Astrocyte (in vitro differentiated cells and primary cell): ENCODE data around the gene PRDM2. TPM values are rescaled to one million over a fixed set of nuclear protein-coding genes. Genes with fewer than 3 reads are reported as not detected.

Experiments used
- DNase-seq: peaks from one replicate; pipeline ENCODE4 v3.0.0-alpha.2; 2010; ENCODE audit warnings: low read depth
- FAIRE-seq: peaks from 2 replicates; lab custom pipeline; 2011; peaks lifted over from hg19 to GRCh38; lab: Jason Lieb, UNC
- H2AFZ ChIP-seq: 2 replicates; pipeline ENCODE4 v1.6.0; 2012; ENCODE audit warnings: low read depth, low read length, inconsistent platforms
- H3K27ac ChIP-seq: 2 replicates; pipeline ENCODE4 v1.5.1; 2011; ENCODE audit warnings: low read depth, low read length, inconsistent platforms
- H3K27me3 ChIP-seq: 2 replicates; pipeline ENCODE4 v1.6.0; 2011; ENCODE audit warnings: low read length, inconsistent platforms; ENCODE audit not compliant: insufficient read depth
- H3K36me3 ChIP-seq: 2 replicates; pipeline ENCODE4 v1.5.1; 2011; ENCODE audit warnings: low read length, inconsistent platforms; ENCODE audit not compliant: insufficient read depth
- H3K4me1 ChIP-seq: 2 replicates; pipeline ENCODE4 v1.5.1; 2011; ENCODE audit warnings: low read length, inconsistent platforms; ENCODE audit not compliant: insufficient read depth
- H3K4me2 ChIP-seq: 2 replicates; pipeline ENCODE4 v1.6.0; 2012; ENCODE audit warnings: low read length, inconsistent platforms
- H3K4me3 ChIP-seq: 2 replicates; pipeline ENCODE4 v1.5.1; 2011; ENCODE audit warnings: low read depth, mild to moderate bottlenecking, low read length, inconsistent platforms; ENCODE audit not compliant: insufficient read depth
- H3K79me2 ChIP-seq: 2 replicates; pipeline ENCODE4 v1.6.0; 2012; ENCODE audit warnings: mild to moderate bottlenecking, low read length, inconsistent platforms; ENCODE audit not compliant: insufficient read depth
- H3K9ac ChIP-seq: 2 replicates; pipeline ENCODE4 v1.6.0; 2012; ENCODE audit warnings: mild to moderate bottlenecking, low read length, inconsistent platforms
- H3K9me3 ChIP-seq: 2 replicates; pipeline ENCODE4 v1.5.1; 2012; ENCODE audit warnings: low read depth, mild to moderate bottlenecking, low read length, inconsistent platforms; ENCODE audit not compliant: insufficient read depth
- H4K20me1 ChIP-seq: 2 replicates; pipeline ENCODE4 v1.6.0; 2012; ENCODE audit warnings: low read length, inconsistent platforms; ENCODE audit not compliant: insufficient read depth
- H3K27ac Mint-ChIP-seq: one replicate; pipeline ENCODE4 v1.8.0; 2021; ENCODE audit warnings: mild to moderate bottlenecking, mixed read lengths; ENCODE audit not compliant: unreplicated experiment
- H3K27me3 Mint-ChIP-seq: one replicate; pipeline ENCODE4 v1.8.0; 2021; ENCODE audit warnings: low read depth, mixed read lengths; ENCODE audit not compliant: unreplicated experiment
- H3K36me3 Mint-ChIP-seq: one replicate; pipeline ENCODE4 v1.8.0; 2021; ENCODE audit warnings: low read depth, mixed read lengths; ENCODE audit not compliant: unreplicated experiment
- H3K4me1 Mint-ChIP-seq: one replicate; pipeline ENCODE4 v1.8.0; 2021; ENCODE audit warnings: low read depth, mixed read lengths; ENCODE audit not compliant: unreplicated experiment
- H3K4me3 Mint-ChIP-seq: one replicate; pipeline ENCODE4 v1.8.0; 2021; ENCODE audit warnings: mild to moderate bottlenecking, moderate library complexity, mixed read lengths; ENCODE audit not compliant: unreplicated experiment
- H3K9me3 Mint-ChIP-seq: one replicate; pipeline ENCODE4 v1.8.0; 2021; ENCODE audit warnings: mild to moderate bottlenecking, mixed read lengths; ENCODE audit not compliant: unreplicated experiment
- EZH2 ChIP-seq: IDR thresholded peaks from 2 replicates; pipeline ENCODE4 v1.6.1; 2012; ENCODE audit warnings: mild to moderate bottlenecking, low read length, inconsistent platforms; ENCODE audit not compliant: insufficient read depth
- total RNA-seq: library from RNA; stranded (reverse); gene quantifications from 2 replicates; pipeline ENCODE4 v1.2.1, GENCODE V29; 2021
- TF ChIP-seq, protein P1 (sequence below): IDR thresholded peaks from 2 replicates; pipeline ENCODE4 v1.5.1; 2011; ENCODE audit warnings: low read depth, mild to moderate bottlenecking, inconsistent platforms, low read length, moderate library complexity; ENCODE audit not compliant: insufficient read depth

The PRDM2 gene
- total RNA-seq, 1 donor from 2014 or later, result 49.0 TPM

GRCh38 chr1:13820055-13820454 lies 120.1 kb downstream of the PRDM2 start:
- H3K36me3 ChIP-seq, result no peaks in the 10 kb centered on the region
- Mint-ChIP-seq H3K4me3 (no peak overlapping the region), H3K27me3 (no peaks in the 10 kb centered on the region), H3K27ac (no peak overlapping the region), H3K9me3 (peaks cover 5% of the 10 kb centered on the region), H3K36me3 (peaks cover 7% of the 10 kb centered on the region), H3K4me1 (peaks cover 3% of the 10 kb centered on the region)
- no peak overlapping the region for H3K4me2 ChIP-seq
- no peak overlapping the region for H3K27ac ChIP-seq
- no peak for DNase-seq
- H3K9me3 ChIP-seq, result no peaks in the 10 kb centered on the region
- H2AFZ ChIP-seq, result no peak overlapping the region
- H3K4me3 ChIP-seq, result no peak overlapping the region
- H3K4me1 ChIP-seq, result no peaks in the 10 kb centered on the region
- no peaks in the 10 kb centered on the region for H4K20me1 ChIP-seq
- no peaks in the 10 kb centered on the region for H3K27me3 ChIP-seq
- H3K9ac ChIP-seq, result no peak overlapping the region
- FAIRE-seq, result no peak
- no peaks in the 10 kb centered on the region for H3K79me2 ChIP-seq
- TF ChIP-seq, protein P1, sequence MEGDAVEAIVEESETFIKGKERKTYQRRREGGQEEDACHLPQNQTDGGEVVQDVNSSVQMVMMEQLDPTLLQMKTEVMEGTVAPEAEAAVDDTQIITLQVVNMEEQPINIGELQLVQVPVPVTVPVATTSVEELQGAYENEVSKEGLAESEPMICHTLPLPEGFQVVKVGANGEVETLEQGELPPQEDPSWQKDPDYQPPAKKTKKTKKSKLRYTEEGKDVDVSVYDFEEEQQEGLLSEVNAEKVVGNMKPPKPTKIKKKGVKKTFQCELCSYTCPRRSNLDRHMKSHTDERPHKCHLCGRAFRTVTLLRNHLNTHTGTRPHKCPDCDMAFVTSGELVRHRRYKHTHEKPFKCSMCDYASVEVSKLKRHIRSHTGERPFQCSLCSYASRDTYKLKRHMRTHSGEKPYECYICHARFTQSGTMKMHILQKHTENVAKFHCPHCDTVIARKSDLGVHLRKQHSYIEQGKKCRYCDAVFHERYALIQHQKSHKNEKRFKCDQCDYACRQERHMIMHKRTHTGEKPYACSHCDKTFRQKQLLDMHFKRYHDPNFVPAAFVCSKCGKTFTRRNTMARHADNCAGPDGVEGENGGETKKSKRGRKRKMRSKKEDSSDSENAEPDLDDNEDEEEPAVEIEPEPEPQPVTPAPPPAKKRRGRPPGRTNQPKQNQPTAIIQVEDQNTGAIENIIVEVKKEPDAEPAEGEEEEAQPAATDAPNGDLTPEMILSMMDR, result no peak
- no peak for TF ChIP-seq EZH2

DNA sequence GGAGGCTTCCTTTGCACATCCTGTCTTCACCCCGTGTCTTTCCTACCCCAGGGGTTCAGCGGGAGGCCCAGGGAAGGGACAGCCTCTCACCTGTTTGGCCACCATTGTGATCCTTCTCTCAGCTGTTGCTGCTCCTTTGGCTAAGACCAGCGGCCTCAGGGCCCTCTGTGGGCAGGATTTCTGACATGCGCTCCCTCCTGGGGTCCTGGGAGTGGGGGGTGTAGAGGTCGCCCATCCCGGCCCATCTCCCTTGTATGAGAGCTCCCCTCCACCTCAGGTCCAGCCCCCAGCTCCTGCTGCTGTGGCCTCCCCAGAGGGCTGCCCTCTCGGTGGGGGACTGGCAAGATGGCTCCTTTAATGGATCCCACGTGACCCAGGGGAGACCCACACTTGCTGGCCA lies 120.5 kb downstream of the PRDM2 start:
- H3K27me3 Mint-ChIP-seq, result no peaks in the 10 kb centered on the region
- no peak overlapping the region for H3K4me3 Mint-ChIP-seq
- H3K9ac ChIP-seq, result no peak overlapping the region
- no peak overlapping the region for H2AFZ ChIP-seq
- TF ChIP-seq EZH2, result no peak
- TF ChIP-seq, protein P1, result no peak
- H3K4me2 ChIP-seq, result no peak overlapping the region
- no peak overlapping the region for H3K27ac ChIP-seq
- H3K9me3 ChIP-seq, result no peaks in the 10 kb centered on the region
- no peaks in the 10 kb centered on the region for H3K27me3 ChIP-seq
- peaks cover 7% of the 10 kb centered on the region for H3K36me3 Mint-ChIP-seq
- H3K36me3 ChIP-seq, result no peaks in the 10 kb centered on the region
- no peak overlapping the region for H3K4me3 ChIP-seq
- H3K4me1 Mint-ChIP-seq, result peaks cover 3% of the 10 kb centered on the region
- no peaks in the 10 kb centered on the region for H3K4me1 ChIP-seq
- H3K27ac Mint-ChIP-seq, result no peak overlapping the region
- H4K20me1 ChIP-seq, result no peaks in the 10 kb centered on the region
- peaks cover 5% of the 10 kb centered on the region for H3K9me3 Mint-ChIP-seq
- DNase-seq (no peak), FAIRE-seq (no peak)
- no peaks in the 10 kb centered on the region for H3K79me2 ChIP-seq

GRCh38 chr1:13823126-13823880 lies 123.3 kb downstream of the PRDM2 start:
- peaks cover 8% of the 10 kb centered on the region for H3K27me3 Mint-ChIP-seq
- no peak overlapping the region for H3K27ac ChIP-seq
- no peak overlapping the region for H3K9ac ChIP-seq
- no peaks in the 10 kb centered on the region for H3K79me2 ChIP-seq
- H3K4me3 Mint-ChIP-seq, result no peak overlapping the region
- H3K36me3 ChIP-seq, result no peaks in the 10 kb centered on the region
- no peaks in the 10 kb centered on the region for H3K9me3 ChIP-seq
- H4K20me1 ChIP-seq, result no peaks in the 10 kb centered on the region
- TF ChIP-seq EZH2, result no peak
- TF ChIP-seq, protein P1, result no peak
- H3K36me3 Mint-ChIP-seq, result peaks cover 7% of the 10 kb centered on the region
- no peaks in the 10 kb centered on the region for H3K27me3 ChIP-seq
- H2AFZ ChIP-seq, result no peak overlapping the region
- H3K4me1 ChIP-seq, result no peaks in the 10 kb centered on the region
- H3K9me3 Mint-ChIP-seq, result peaks cover 5% of the 10 kb centered on the region
- DNase-seq (no peak), FAIRE-seq (no peak)
- peaks cover 3% of the 10 kb centered on the region for H3K4me1 Mint-ChIP-seq
- H3K4me2 ChIP-seq, result no peak overlapping the region
- H3K27ac Mint-ChIP-seq, result no peak overlapping the region
- H3K4me3 ChIP-seq, result no peak overlapping the region
